Osteoblast (primary cell): ENCODE measurements around the gene VPS33A. TPM values are rescaled to one million over a fixed set of nuclear protein-coding genes. Genes with fewer than 3 reads are reported as not detected.
A peak's percentile ranks its signal among the peaks of the same experiment; 100 is the strongest.

Experiments used
- DNase-seq: peaks from one replicate; pipeline ENCODE4 v3.0.0; 2011; ENCODE audit warnings: low spot score, mixed read lengths; ENCODE audit not compliant: insufficient read length; ENCODE audit errors: missing footprints
- H2AFZ ChIP-seq: 2 replicates; pipeline ENCODE4 v1.6.0; 2011; ENCODE audit warnings: mild to moderate bottlenecking, low read length
- H3K27ac ChIP-seq: 2 replicates; pipeline ENCODE4 v1.5.1; 2011; ENCODE audit warnings: mild to moderate bottlenecking, low read depth, low read length, moderate library complexity
- H3K27me3 ChIP-seq: 2 replicates; pipeline ENCODE4 v1.6.0; 2012; ENCODE audit warnings: mild to moderate bottlenecking, control low read depth, inconsistent platforms, low read length, moderate library complexity; ENCODE audit not compliant: insufficient read depth
- H3K36me3 ChIP-seq: 2 replicates; pipeline ENCODE4 v1.5.1; 2011; ENCODE audit warnings: mild to moderate bottlenecking, low read length, control low read depth, moderate library complexity; ENCODE audit not compliant: insufficient read depth
- H3K4me1 ChIP-seq: 2 replicates; pipeline ENCODE4 v1.5.1; 2011; ENCODE audit warnings: mild to moderate bottlenecking, low read length, control low read depth, moderate library complexity; ENCODE audit not compliant: insufficient read depth
- H3K4me2 ChIP-seq: 2 replicates; pipeline ENCODE4 v1.6.0; 2011; ENCODE audit warnings: mild to moderate bottlenecking, low read length; ENCODE audit not compliant: insufficient read depth
- H3K4me3 ChIP-seq: fragments of 200-600 bp; sonication (generic); 3 replicates; pipeline ENCODE4 v1.5.1; 2012; ENCODE audit warnings: mild to moderate bottlenecking, low read length, inconsistent platforms; ENCODE audit not compliant: insufficient read depth
- H3K79me2 ChIP-seq: 2 replicates; pipeline ENCODE4 v1.6.0; 2012; ENCODE audit warnings: mild to moderate bottlenecking, low read length, control low read depth, inconsistent platforms; ENCODE audit not compliant: insufficient read depth
- H3K9me3 ChIP-seq: 2 replicates; pipeline ENCODE4 v1.5.1; 2011; ENCODE audit warnings: low read depth, low read length, control low read depth
- H4K20me1 ChIP-seq: 2 replicates; pipeline ENCODE4 v1.6.0; 2012; ENCODE audit warnings: mild to moderate bottlenecking, low read length, control low read depth; ENCODE audit not compliant: insufficient read depth
- total RNA-seq: library from RNA; depleted of rRNA; stranded (reverse); fragments of >200 nt; gene quantifications from 2 replicates; pipeline ENCODE4 v1.2.3, GENCODE V29; 2012
- TF ChIP-seq, protein P1 (sequence below): IDR thresholded peaks from 2 replicates; pipeline ENCODE4 v1.5.1; 2011; ENCODE audit warnings: mild to moderate bottlenecking, low read depth, low read length, moderate library complexity; ENCODE audit errors: extremely low read depth

Gene VPS33A
- total RNA-seq, 1 donor: 18.5 TPM

DNA sequence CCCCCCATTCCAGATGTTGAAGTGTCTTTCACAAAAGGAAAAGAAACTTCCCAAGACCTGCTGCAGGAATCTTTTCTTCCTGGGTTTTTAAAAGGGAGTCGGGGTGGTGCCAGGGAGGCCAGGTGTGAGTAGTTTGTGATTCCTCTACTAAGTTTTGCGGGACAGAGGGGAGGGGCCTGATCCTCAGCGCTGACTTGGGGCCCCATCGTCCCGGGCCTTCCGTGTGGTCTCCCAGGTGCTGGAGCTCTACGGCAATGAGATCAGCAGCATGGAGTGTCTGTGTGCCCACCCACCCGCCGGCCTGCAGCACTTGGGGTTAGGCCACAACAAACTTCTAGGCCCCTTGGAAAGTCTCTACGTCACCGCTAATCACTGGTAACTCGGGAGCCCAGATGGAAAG, 78.8 kb downstream of the VPS33A start:
- TF ChIP-seq, protein P1, sequence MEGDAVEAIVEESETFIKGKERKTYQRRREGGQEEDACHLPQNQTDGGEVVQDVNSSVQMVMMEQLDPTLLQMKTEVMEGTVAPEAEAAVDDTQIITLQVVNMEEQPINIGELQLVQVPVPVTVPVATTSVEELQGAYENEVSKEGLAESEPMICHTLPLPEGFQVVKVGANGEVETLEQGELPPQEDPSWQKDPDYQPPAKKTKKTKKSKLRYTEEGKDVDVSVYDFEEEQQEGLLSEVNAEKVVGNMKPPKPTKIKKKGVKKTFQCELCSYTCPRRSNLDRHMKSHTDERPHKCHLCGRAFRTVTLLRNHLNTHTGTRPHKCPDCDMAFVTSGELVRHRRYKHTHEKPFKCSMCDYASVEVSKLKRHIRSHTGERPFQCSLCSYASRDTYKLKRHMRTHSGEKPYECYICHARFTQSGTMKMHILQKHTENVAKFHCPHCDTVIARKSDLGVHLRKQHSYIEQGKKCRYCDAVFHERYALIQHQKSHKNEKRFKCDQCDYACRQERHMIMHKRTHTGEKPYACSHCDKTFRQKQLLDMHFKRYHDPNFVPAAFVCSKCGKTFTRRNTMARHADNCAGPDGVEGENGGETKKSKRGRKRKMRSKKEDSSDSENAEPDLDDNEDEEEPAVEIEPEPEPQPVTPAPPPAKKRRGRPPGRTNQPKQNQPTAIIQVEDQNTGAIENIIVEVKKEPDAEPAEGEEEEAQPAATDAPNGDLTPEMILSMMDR: no peak
- Histone ChIP-seq H3K4me1 (peaks cover 4% of the 10 kb centered on the region), H3K4me3 (no peak overlapping the region), H2AFZ (no peak overlapping the region), H3K4me2 (no peak overlapping the region), H4K20me1 (no peaks in the 10 kb centered on the region), H3K79me2 (no peaks in the 10 kb centered on the region), H3K27me3 (no peaks in the 10 kb centered on the region), H3K9me3 (no peaks in the 10 kb centered on the region), H3K27ac (no peak overlapping the region), H3K36me3 (no peaks in the 10 kb centered on the region)
- peak; percentile 22 for DNase-seq

DNA sequence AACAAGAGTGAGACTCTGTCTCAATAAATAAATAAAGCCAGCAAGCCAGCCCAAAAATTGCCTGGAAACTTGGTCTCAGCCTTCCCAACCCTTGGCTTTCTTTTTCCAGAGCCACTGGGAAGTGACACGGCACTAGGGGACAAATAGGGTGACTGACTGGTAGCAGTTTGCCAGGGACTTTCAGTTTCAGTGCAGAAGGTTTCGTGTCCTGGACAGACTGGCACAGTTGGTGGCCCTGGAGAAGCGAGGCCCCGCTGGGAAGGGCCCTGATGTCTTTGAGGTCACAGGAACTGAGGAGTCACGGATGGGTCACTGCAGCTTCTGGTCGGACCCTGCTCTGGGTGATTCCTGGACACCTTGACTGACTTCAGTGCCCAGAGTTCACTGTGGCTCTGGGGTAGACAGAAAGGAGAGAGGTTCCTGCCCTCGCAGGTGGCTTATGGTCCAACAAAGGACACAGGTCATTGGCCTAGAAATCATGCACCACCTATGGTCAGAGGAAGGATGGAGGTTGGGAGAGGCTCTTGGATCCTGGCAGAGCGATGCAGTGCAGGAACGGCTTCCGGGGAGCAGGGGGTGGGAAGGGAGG, 80.7 kb downstream of the VPS33A start:
- DNase-seq: peak; percentile 45
- no peaks in the 10 kb centered on the region for H3K79me2 ChIP-seq
- TF ChIP-seq, protein P1: no peak

DNA sequence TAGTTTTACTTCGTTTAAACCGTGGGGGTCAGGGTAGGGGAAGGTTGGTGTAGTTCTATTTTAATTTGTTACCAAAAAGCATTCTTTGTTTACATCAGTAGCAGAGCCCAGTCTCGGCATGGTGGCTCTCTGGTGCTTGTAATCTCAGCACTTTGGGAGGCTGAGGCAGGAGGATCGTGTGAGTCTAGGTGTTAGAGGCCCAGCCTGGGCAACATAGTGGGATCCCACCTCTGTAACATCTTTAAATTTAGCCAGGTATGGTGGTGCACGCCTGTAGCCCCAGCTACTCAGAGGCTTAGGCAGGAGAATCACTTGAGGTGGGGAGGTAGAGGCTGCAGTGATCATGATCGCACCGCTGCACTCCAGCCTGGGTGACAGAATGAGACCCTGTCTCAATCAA, 81.2 kb downstream of the VPS33A start:
- no peaks in the 10 kb centered on the region for H3K27me3 ChIP-seq
- no peaks in the 10 kb centered on the region for H3K36me3 ChIP-seq
- H3K4me1 ChIP-seq: peaks cover 4% of the 10 kb centered on the region
- no peak for DNase-seq
- no peak overlapping the region for H3K4me3 ChIP-seq
- TF ChIP-seq, protein P1: no peak
- H3K9me3 ChIP-seq: no peaks in the 10 kb centered on the region
- no peaks in the 10 kb centered on the region for H3K79me2 ChIP-seq
- H3K4me2 ChIP-seq: no peak overlapping the region
- no peaks in the 10 kb centered on the region for H4K20me1 ChIP-seq
- H3K27ac ChIP-seq: no peak overlapping the region
- H2AFZ ChIP-seq: no peak overlapping the region

More for the DNA sequence above, 80.7 kb downstream of the VPS33A start:
- H3K4me1 ChIP-seq: peaks cover 4% of the 10 kb centered on the region
- no peak overlapping the region for H3K4me2 ChIP-seq
- H3K27me3 ChIP-seq: no peaks in the 10 kb centered on the region
- no peak overlapping the region for H3K4me3 ChIP-seq
- no peak overlapping the region for H2AFZ ChIP-seq
- no peaks in the 10 kb centered on the region for H3K36me3 ChIP-seq
- no peaks in the 10 kb centered on the region for H4K20me1 ChIP-seq
- H3K9me3 ChIP-seq: no peaks in the 10 kb centered on the region
- no peak overlapping the region for H3K27ac ChIP-seq

DNA sequence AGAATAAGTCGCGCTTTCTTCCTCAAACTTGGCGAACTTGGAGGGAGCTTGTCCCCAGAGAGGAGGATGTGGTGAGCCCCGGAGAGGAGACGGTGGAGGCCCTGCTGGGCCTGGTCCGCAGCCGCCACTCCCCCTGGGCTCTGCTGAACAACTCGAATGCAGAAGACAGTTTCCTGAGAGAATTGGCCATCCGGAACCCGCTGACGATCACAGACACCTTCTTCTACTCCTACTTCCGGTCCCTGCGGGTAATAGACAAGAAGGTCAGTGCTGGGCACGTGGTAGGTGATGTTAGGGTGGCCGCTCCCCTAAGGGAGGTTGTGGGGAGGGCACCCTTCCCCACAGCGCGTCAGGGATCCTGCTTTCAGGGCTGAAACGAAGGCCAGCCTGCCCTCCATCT, 81.8 kb downstream of the VPS33A start:
- no peak overlapping the region for H3K27ac ChIP-seq
- no peaks in the 10 kb centered on the region for H3K27me3 ChIP-seq
- no peak overlapping the region for H2AFZ ChIP-seq
- TF ChIP-seq, protein P1: no peak
- no peaks in the 10 kb centered on the region for H4K20me1 ChIP-seq
- no peaks in the 10 kb centered on the region for H3K79me2 ChIP-seq
- DNase-seq: no peak
- no peak overlapping the region for H3K4me3 ChIP-seq
- H3K36me3 ChIP-seq: no peaks in the 10 kb centered on the region
- peaks cover 4% of the 10 kb centered on the region for H3K4me1 ChIP-seq
- no peaks in the 10 kb centered on the region for H3K9me3 ChIP-seq
- H3K4me2 ChIP-seq: no peak overlapping the region
